Bronchial epithelial cell (primary cell): ENCODE results near the gene APBB2. TPM values are rescaled to one million over a fixed set of nuclear protein-coding genes. Genes with fewer than 3 reads are reported as not detected.

Source experiments
- DNase-seq: peaks from one replicate; pipeline ENCODE4 v3.0.0-alpha.2; 2010; ENCODE audit warnings: low read depth
- FAIRE-seq: peaks from 2 replicates; lab custom pipeline; 2011; peaks lifted over from hg19 to GRCh38; lab: Jason Lieb, UNC
- H3K27me3 ChIP-seq: 2 replicates; pipeline ENCODE4 v1.5.1; 2011; ENCODE audit warnings: low read length; ENCODE audit not compliant: control insufficient read depth, insufficient read depth
- H3K36me3 ChIP-seq: 2 replicates; pipeline ENCODE4 v1.5.1; 2011; ENCODE audit warnings: low read length; ENCODE audit not compliant: control insufficient read depth, insufficient read depth
- H3K4me3 ChIP-seq: 2 replicates; pipeline ENCODE4 v1.5.1; 2011; ENCODE audit warnings: mild to moderate bottlenecking, low read depth, low read length, control low read depth
- CTCF ChIP-seq: IDR thresholded peaks from 2 replicates; pipeline ENCODE4 v1.5.1; 2011; ENCODE audit warnings: mild to moderate bottlenecking, moderate library complexity, low read length, control low read depth, inconsistent platforms; ENCODE audit not compliant: insufficient read depth, severe bottlenecking
- total RNA-seq: library from RNA; depleted of rRNA; stranded (reverse); fragments of >200 nt; gene quantifications from 2 replicates; pipeline ENCODE4 v1.2.1, GENCODE V29; 2014

APBB2 gene
- total RNA-seq, 1 donor from 2014 or later = 39.2 TPM

DNA sequence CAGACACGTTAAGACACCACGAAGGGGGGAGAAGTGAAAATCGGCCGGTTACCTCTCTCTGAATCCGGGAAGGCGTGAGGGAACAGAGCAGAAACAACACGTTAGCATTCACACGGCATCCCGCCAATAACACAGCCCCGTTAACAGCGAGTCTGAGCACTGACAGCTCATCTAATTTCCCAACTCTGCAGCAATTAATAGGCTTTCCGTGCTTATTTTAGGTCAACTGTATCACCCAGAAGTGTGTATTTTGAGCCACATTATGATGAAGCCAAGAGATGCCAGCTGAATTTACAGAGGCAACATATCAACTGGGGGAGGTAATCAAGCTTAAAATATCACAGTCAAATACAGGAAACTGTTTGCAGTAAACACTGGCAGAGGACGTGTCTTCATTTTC lies 372.0 kb downstream of the APBB2 start:
- DNase-seq (no peak), FAIRE-seq (no peak)
- TF ChIP-seq CTCF = no peak

DNA sequence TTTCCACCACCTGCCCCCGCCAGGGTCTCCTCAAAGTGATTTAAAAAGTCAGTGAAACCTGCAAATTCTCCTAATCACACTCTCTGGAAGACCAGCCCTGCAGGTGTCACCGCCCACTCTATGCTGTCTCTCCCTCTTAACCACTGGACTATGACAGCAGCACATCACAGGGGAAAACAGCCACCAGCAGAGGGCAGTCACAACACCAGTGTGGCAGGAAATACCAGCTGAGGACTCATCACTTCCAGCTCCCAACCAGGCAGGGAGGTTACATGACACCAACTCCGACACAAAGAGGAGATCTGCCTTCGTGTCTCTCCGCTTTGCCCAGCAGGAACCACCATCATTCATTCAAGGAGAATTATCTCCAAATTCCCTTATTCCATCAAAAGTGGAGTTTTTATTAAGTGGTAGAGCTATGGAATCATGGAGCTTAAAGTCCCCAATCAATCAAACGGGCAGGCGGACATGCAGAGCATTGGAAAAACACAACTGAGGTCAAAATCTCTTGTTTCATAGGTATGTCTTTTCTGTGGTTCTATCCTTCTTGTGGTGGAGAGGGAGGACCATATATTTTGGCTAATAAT lies 373.3 kb downstream of the APBB2 start:
- FAIRE-seq = no peak
- H3K27me3 ChIP-seq = no peaks in the 10 kb centered on the region
- TF ChIP-seq CTCF = peak; percentile 77
- no peak overlapping the region for H3K4me3 ChIP-seq
- DNase-seq = peak; percentile 83
- H3K36me3 ChIP-seq = peaks cover 4% of the 10 kb centered on the region

More for the DNA sequence above, 372.0 kb downstream of the APBB2 start:
- H3K36me3 ChIP-seq = peaks cover 1% of the 10 kb centered on the region
- H3K4me3 ChIP-seq = no peak overlapping the region
- no peaks in the 10 kb centered on the region for H3K27me3 ChIP-seq

- FAIRE-seq = no peak
- H3K36me3 ChIP-seq = peaks cover 8% of the 10 kb centered on the region
- H3K4me3 ChIP-seq = no peak overlapping the region
- TF ChIP-seq CTCF = no peak
- H3K27me3 ChIP-seq = no peaks in the 10 kb centered on the region
- DNase-seq = no peak
Measured at GRCh38 chr4:40840255-40840984, 373.9 kb downstream of the APBB2 start.

- H3K36me3 ChIP-seq = peaks cover 10% of the 10 kb centered on the region
- no peak overlapping the region for H3K4me3 ChIP-seq
- no peak for FAIRE-seq
- no peak for DNase-seq
- no peak for TF ChIP-seq CTCF
- no peaks in the 10 kb centered on the region for H3K27me3 ChIP-seq
Measured at GRCh38 chr4:40838742-40839141, 375.6 kb downstream of the APBB2 start.

DNA sequence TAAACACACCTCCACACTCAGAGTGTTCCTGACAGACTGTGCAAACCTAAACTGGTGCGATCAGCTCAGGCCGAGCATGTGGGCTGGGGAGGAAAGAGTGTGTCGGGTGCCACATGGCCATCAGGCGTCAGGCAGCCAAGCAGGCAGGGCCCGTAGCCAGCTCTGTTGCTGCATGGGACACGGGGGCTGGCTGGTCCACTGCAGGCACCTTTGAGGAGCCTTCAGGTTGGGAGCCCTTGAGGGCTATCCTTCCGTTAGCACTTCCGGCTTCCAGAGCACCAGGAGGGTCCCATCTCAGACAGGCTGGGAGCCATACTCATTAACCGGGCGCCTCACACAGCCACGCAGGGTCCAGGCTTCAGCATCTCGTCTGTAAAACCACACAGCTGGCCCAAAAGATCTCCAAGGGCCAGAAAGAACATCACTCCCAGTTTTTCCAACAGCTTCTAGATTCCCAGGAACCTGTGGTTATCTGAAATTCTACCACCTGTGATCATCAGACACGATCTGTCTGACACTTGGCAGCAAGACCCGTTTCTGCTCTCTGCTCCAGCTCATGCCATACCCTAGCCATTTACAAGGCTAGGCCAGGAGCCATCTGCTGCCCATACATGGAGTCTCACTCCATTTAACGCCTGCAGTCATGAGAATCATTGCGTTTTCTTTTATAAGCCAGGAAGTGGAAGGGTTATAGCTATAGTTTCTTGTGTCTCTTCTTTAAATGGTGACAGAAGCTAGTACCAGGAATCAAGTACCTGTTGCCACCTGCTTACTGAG lies 377.1 kb downstream of the APBB2 start:
- no peak for FAIRE-seq
- DNase-seq = no peak

More for the DNA sequence above, 377.1 kb downstream of the APBB2 start:
- no peak for TF ChIP-seq CTCF
- H3K27me3 ChIP-seq = no peaks in the 10 kb centered on the region
- peaks cover 10% of the 10 kb centered on the region for H3K36me3 ChIP-seq
- H3K4me3 ChIP-seq = no peak overlapping the region
